Activated CD8-positive, alpha-beta memory T cell treated with anti-CD3 and anti-CD28 coated beads for 36 hours (primary cell): ENCODE measurements around the gene WASHC1. TPM values are rescaled to one million over a fixed set of nuclear protein-coding genes. Genes with fewer than 3 reads are reported as not detected.
"Not testable (repeated sequence)": the region's sequence is repeated elsewhere in the genome, so short reads cannot be mapped to it uniquely, and the experiment has no call there.

Experiments
- CTCF ChIA-PET: fragments of 350-600 bp; sonication (Branson Sonifier 250); formaldehyde crosslinking; loops from one replicate; lab custom pipeline; 2021; ENCODE audit warnings: antibody characterized with exemption; lab: Charles Lee
- POLR2A ChIA-PET: fragments of 350-600 bp; sonication (Branson Sonifier 250); formaldehyde crosslinking; loops from one replicate; lab custom pipeline; 2021; ENCODE audit warnings: antibody characterized with exemption; lab: Charles Lee
- total RNA-seq, 2 experiments: library from RNA; stranded (reverse); gene quantifications; one replicate each; pipeline ENCODE4 v1.2.3, GENCODE V29; 2021

Gene WASHC1
- total RNA-seq, 2 experiments from 2014 or later = 16.3 to 17.9 TPM

GRCh38 chr9:16875-17274 lies 12.4 kb downstream of the WASHC1 start:
- CTCF ChIA-PET = not testable (repeated sequence)

DNA sequence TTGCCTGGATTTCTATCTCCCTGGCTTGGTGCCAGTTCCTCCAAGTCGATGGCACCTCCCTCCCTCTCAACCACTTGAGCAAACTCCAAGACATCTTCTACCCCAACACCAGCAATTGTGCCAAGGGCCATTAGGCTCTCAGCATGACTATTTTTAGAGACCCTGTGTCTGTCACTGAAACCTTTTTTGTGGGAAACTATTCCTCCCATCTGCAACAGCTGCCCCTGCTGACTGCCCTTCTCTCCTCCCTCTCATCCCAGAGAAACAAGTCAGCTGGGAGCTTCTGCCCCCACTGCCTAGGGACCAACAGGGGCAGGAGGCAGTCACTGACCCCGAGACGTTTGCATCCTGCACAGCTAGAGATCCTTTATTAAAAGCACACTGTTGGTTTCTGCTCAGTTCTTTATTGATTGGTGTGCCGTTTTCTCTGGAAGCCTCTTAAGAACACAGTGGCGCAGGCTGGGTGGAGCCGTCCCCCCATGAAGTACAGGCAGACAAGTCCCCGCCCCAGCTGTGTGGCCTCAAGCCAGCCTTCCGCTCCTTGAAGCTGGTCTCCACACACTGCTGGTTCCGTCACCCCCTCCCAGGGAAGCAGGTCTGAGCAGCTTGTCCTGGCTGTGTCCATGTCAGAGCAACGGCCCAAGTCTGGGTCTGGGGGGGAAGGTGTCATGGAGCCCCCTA lies 15.0 kb downstream of the WASHC1 start:
- CTCF ChIA-PET = not testable (repeated sequence)

More at GRCh38 chr9:16875-17274, 12.4 kb downstream of the WASHC1 start:
- POLR2A ChIA-PET = not testable (repeated sequence)

DNA sequence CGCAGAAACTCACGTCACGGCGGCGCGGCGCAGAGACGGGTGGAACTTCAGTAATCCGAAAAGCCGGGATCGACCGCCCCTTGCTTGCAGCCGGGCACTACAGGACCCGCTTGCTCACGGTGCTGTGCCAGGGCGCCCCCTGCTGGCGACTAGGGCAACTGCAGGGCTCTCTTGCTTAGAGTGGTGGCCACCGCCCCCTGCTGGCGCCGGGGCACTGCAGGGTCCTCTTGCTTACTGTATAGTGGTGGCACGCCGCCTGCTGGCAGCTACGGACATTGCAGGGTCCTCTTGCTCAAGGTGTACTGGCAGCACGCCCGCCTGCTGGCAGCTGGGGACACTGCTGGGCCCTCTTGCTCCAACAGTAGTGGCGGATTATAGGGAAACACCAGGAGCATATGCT lies 18.1 kb downstream of the WASHC1 start:
- POLR2A ChIA-PET, CTCF ChIA-PET: not testable (repeated sequence)

More for the DNA sequence above, 15.0 kb downstream of the WASHC1 start:
- POLR2A ChIA-PET = not testable (repeated sequence)

DNA sequence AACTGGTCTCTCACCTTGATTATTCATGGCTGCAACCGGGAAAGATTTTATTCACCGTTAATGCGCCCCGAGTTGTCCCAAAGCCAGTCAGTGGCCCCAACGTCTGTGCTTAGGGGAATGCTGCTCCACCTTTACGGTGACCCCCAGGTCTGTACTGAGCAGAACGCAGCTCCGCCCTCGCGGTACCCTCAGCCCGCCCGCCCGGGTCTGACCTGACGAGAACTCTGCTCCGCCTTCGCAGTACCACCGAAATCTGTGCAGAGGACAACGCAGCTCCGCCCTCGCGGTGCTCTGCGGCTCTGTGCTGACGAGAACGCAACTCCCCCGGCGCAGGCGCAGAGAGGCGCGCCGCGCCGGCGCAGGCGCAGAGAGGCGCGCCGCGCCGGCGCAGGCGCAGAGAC lies 18.6 kb downstream of the WASHC1 start:
- POLR2A ChIA-PET, CTCF ChIA-PET: not testable (repeated sequence)

DNA sequence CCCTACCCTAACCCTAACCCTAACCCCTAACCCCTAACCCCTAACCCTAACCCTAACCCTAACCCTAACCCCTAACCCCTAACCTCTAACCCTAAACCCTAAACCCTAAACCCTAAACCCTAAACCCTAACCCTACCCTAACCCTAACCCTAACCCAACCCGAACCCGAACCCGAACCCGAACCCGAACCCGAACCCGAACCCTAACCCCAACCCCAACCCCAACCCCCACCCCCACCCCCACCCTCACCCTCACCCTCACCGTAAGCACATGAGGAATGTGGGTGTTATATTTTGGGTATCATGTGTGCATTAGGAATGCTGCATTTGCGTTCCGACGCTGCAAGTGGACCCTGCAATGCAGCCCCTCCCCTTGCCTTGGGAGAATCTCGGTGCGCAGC lies 19.0 kb downstream of the WASHC1 start:
- POLR2A ChIA-PET, CTCF ChIA-PET: not testable (repeated sequence)

Other genes starting within 250 kb of the WASHC1 start
- under 1 TPM; 0.10 to 0.30 TPM for gene FOXD4, start 89.0 kb upstream of the WASHC1 start, total RNA-seq
- gene ZNG1A, start 149.6 kb upstream of the WASHC1 start, total RNA-seq = 10 to 100 TPM; 50.7 to 52.7 TPM
- gene DOCK8, start 185.4 kb upstream of the WASHC1 start, total RNA-seq = 100 to 1,000 TPM; 133 to 140 TPM